HL-60 (cell line): ENCODE results near the gene NOVA2.
A peak's percentile ranks its signal among the peaks of the same experiment; 100 is the strongest.

ENCODE experiments used
- DNase-seq, 2 experiments: peaks; one replicate each; pipeline ENCODE4 v3.0.0-alpha.2; 2010 to 2020; ENCODE audit warnings: low read depth in 1 of 2, low spot score in 1 of 2
- H3K27ac ChIP-seq: fragments of 250-450 bp; sonication (Bioruptor Pico); replicated peaks from 2 replicates; pipeline ENCODE4 v1.5.1; 2020; ENCODE audit warnings: mild to moderate bottlenecking, moderate library complexity
- H3K27me3 ChIP-seq: fragments of 250-450 bp; sonication (Bioruptor Pico); 2 replicates; pipeline ENCODE4 v1.5.1; 2021; ENCODE audit warnings: mild to moderate bottlenecking, moderate library complexity; ENCODE audit not compliant: insufficient read depth, poor library complexity, severe bottlenecking
- H3K4me3 ChIP-seq: replicated peaks from 2 replicates; pipeline ENCODE4 v1.5.1; 2011; ENCODE audit warnings: mild to moderate bottlenecking, control low read depth, low read length; ENCODE audit not compliant: insufficient read depth
- CTCF ChIP-seq: IDR thresholded peaks from one replicate; pipeline ENCODE4 v1.5.1; 2011; ENCODE audit warnings: low read length, control low read depth, inconsistent platforms; ENCODE audit not compliant: insufficient read depth
- GABPA ChIP-seq: IDR thresholded peaks from 2 replicates; pipeline ENCODE4 v1.6.1; 2012; ENCODE audit warnings: low read depth
- POLR2AphosphoS5 ChIP-seq: IDR thresholded peaks from 2 replicates; pipeline ENCODE4 v1.6.1; 2012; ENCODE audit warnings: low read depth
- REST ChIP-seq: IDR thresholded peaks from 2 replicates; pipeline ENCODE4 v1.6.1; 2012; ENCODE audit warnings: low read depth; ENCODE audit not compliant: insufficient replicate concordance
- SPI1 ChIP-seq: IDR thresholded peaks from 2 replicates; pipeline ENCODE4 v1.6.1; 2012; ENCODE audit warnings: low read depth, mild to moderate bottlenecking, borderline replicate concordance

Gene NOVA2

GRCh38 chr19:46017095-46017429 is 43.4 kb upstream of the NOVA2 start:
- Histone ChIP-seq H3K4me3 (no peak overlapping the region), H3K27me3 (no peaks in the 10 kb centered on the region)

GRCh38 chr19:46016426-46017094 is 42.9 kb upstream of the NOVA2 start:
- Histone ChIP-seq H3K27me3 (no peaks in the 10 kb centered on the region), H3K4me3 (no peak overlapping the region), H3K27ac (no peak overlapping the region)
- TF ChIP-seq GABPA, result no peak
- no peak for TF ChIP-seq SPI1
- no peak for TF ChIP-seq POLR2AphosphoS5
- no peak for TF ChIP-seq REST
- TF ChIP-seq CTCF, result peak; percentile 66
- peak; percentile 45 to 69 for DNase-seq

More at GRCh38 chr19:46017095-46017429, 43.4 kb upstream of the NOVA2 start:
- no peak overlapping the region for H3K27ac ChIP-seq
- no peak for DNase-seq
- no peak for TF ChIP-seq POLR2AphosphoS5
- no peak for TF ChIP-seq SPI1
- TF ChIP-seq GABPA, result no peak
- no peak for TF ChIP-seq CTCF
- no peak for TF ChIP-seq REST

GRCh38 chr19:46015687-46016425 is 42.2 kb upstream of the NOVA2 start:
- no peak for DNase-seq
- Histone ChIP-seq H3K4me3 (no peak overlapping the region), H3K27me3 (no peaks in the 10 kb centered on the region), H3K27ac (no peak overlapping the region)
- TF ChIP-seq POLR2AphosphoS5 (no peak), REST (no peak), SPI1 (no peak), GABPA (no peak)
